HUDEP-2 (cell line): ENCODE measurements around the gene CGREF1.
A peak's percentile ranks its signal among the peaks of the same experiment; 100 is the strongest.
"Not testable (repeated sequence)": the region's sequence is repeated elsewhere in the genome, so short reads cannot be mapped to it uniquely, and the experiment has no call there.

Experiments used
- DNase-seq, 76 experiments: peaks; one replicate each; lab custom pipeline; 2025; ENCODE audit not compliant: unreplicated experiment in 76 of 76; lab: John Stamatoyannopoulos, UW

CGREF1 gene

GRCh38 chr2:27117995-27118524, 868 bp downstream of the CGREF1 start:
- DNase-seq, result peak in 2 of 76 experiments; percentile 8 to 31

DNA sequence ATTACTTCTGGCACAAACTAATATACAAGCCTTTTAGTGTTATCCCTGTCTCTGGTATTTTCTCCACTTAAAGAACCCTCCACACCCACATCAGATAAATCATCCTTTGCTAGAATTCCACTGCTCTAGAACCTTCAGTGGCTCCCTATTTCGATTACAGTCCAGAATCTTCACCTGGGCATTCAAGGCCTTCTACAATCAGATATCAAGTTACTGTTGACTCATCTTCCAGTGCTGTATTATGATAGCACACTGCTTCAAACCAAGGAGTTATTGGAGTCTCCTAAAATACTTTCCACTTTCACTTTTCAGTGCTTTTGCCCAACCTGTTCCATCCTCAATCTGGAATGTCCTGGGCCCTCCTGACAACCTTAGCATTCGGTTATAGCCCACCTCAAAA, 3.4 kb downstream of the CGREF1 start:
- DNase-seq, result no peak

- not testable (repeated sequence) for DNase-seq
These were observed 7.4 kb downstream of the CGREF1 start for GRCh38 chr2:27111392-27112078.

DNA sequence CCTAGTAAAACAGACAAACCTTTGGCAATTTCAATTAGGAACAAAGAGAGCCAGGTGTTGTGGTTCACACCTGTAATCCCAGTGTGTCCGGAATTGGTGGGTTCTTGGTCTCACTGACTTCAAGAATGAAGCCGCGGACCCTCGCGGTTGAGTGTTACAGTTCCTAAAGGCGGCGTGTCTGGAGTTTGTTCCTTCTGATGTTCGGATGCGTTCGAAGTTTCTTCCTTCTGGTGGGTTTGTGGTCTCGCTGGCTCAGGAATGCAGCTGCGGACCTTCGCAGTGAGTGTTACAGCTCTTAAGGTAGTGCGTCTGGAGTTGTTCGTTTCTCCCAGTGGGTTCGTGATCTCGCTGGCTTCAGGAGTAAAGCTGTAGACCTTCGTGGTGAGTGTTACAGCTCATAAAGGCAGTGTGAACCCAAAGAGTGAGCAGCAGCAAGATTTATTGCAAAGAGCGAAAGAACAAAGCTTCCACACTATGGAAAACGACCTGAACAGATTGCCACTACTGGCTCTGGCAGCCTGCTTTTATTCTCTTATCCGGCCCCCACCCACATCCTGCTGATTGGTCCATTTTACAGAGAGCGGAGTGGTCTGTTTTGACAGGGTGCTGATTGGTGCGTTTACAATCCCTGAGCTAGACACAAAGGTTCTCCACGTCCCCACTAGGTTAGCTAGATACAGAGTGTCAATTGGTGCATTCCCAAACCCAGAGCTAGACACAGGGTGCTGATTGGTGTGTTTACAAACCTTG, 8.2 kb downstream of the CGREF1 start:
- DNase-seq, result not testable (repeated sequence)

GRCh38 chr2:27109083-27109482, 9.8 kb downstream of the CGREF1 start:
- no peak for DNase-seq

- no peak for DNase-seq
These were observed 10.7 kb downstream of the CGREF1 start for GRCh38 chr2:27108221-27108620.

DNA sequence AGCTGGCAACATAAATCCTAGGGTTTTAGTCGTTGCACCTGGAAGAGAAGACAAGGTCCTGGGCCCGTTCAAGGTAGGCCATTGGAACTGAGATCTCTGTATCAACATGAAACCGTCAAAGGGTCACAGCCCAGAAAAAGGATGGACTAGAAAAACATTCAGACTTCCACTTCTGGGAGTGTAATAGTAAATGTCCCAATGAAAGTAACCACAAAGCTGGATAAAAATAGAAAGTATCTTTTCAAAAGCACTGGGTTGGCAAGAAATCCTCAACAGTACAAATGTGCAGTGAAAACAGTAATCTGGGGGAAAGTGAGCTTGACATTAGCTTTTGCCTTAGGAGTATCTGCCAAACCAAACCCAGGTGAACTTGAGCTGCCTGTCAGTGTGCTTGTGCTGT, 12.9 kb downstream of the CGREF1 start:
- no peak for DNase-seq

GRCh38 chr2:27102329-27102728, 16.6 kb downstream of the CGREF1 start:
- DNase-seq, result no peak

DNA sequence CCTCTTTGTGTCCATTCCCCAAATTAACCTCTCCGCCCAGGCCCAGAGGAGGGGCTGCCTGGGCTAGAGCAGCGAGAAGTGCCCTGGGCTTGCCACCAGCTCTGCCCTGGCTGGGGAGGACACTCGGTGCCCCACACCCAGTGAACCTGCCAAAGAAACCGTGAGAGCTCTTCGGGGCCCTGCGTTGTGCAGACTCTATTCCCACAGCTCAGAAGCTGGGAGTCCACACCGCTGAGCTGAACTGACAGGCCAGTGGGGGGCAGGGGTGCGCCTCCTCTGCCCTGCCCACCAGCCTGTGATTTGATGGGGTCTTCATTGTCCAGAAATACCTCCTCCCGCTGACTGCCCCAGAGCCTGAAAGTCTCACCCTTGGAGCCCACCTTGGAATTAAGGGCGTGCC, 18.9 kb downstream of the CGREF1 start:
- no peak for DNase-seq

DNA sequence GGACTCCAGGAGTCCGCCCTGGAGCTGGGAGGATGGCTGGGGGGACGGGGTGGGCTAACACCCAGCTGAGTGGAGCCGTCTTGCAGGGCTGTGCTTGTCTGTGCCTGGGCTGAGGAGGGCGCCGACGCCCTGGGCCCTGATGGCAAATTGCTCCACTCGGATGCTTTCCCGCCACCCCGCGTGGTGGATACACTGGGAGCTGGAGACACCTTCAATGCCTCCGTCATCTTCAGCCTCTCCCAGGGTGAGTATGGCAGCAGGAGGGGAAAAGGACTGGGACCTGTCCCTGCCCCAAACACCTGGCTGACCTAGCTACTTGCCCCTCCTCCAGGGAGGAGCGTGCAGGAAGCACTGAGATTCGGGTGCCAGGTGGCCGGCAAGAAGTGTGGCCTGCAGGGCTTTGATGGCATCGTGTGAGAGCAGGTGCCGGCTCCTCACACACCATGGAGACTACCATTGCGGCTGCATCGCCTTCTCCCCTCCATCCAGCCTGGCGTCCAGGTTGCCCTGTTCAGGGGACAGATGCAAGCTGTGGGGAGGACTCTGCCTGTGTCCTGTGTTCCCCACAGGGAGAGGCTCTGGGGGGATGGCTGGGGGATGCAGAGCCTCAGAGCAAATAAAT, 19.5 kb downstream of the CGREF1 start:
- no peak for DNase-seq

DNA sequence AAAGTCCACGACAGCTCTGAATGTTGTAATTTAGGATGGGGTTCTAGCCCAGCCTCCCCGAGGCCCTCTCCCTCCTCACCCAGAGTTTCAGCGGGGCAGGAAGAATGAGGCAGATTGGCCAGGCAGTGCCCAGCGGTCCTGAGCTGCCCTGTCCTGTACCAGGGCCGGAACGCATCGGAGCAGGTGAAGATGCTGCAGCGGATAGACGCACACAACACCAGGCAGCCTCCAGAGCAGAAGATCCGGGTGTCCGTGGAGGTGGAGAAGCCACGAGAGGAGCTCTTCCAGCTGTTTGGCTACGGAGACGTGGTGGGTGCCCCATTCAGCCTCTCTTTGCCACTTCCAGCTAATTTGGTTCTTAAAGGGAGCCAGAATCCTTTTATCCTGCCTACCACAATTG, 21.6 kb downstream of the CGREF1 start:
- no peak for DNase-seq

- no peak for DNase-seq
These were observed 22.1 kb downstream of the CGREF1 start for GRCh38 chr2:27096748-27097297.

DNA sequence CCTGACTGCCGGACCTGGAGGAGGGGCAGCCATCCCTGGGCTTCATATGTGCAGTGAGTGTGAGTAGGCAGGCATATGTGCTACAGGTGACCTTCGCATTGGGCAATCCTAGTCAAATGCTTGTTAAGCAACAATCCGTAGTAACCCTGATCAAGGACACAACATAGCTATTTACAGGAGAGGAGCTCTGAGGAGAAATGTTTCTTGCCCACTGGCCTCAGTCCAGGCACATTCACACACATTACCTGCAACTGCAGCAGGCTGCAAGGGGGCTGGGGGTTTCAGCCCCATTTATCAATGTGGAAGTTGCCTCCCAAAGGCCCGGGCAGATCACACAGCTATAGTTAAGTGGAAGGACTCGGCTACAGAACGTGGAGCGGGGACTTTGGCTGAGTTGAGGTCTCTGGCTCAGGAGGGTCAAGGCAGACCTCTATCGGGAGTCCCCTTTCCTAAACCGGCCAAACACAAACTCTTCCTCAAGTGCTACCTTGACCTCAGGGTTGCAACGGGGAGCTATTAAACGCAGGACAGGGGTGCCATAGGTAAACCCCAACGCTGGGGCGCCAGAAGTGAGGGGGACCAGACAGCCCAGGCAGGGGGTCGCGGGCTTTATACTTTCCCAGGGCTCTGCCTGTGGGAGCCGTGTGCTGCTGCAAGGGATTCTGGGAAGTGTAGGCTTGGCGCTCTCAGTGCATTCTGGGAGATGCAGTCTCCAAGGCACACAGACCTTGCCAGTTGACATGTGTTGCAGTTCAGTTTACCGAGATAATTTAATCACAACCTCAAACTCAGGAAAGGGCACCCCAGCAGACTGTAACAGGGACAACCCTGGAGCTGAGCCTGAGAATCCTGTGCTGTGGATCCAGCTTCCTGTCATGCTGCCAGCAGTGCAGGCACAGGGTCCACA, 22.9 kb downstream of the CGREF1 start:
- DNase-seq, result peak in 57 of 76 experiments; percentile 7 to 72 (median 37)

GRCh38 chr2:27095427-27095744, 23.5 kb downstream of the CGREF1 start:
- DNase-seq, result no peak

DNA sequence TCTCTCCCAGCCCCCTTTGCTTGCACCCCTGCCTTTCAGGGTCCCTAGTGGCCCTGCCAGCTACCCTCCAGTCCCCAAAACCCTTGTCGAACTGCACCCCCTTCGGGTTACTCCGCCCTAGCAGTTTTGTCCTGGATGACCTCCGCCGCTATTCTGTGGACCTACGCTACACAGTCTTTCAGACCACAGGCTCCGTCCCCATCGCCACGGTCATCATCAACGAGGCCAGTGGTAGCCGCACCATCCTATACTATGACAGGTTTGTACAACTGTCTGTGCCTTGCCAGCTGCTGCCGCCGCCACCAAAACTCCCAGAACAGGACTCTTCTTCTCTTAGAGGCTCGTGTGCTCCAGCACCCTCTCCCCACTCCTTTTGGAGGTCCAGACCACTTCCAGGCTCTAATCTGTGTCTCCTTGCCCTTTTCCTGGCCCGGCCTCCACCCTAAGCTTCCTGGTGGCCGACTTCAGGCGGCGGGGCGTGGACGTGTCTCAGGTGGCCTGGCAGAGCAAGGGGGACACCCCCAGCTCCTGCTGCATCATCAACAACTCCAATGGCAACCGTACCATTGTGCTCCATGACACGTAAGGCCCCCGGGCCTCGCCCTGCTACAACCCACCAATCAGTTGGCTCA, 24.5 kb downstream of the CGREF1 start:
- DNase-seq, result no peak

DNA sequence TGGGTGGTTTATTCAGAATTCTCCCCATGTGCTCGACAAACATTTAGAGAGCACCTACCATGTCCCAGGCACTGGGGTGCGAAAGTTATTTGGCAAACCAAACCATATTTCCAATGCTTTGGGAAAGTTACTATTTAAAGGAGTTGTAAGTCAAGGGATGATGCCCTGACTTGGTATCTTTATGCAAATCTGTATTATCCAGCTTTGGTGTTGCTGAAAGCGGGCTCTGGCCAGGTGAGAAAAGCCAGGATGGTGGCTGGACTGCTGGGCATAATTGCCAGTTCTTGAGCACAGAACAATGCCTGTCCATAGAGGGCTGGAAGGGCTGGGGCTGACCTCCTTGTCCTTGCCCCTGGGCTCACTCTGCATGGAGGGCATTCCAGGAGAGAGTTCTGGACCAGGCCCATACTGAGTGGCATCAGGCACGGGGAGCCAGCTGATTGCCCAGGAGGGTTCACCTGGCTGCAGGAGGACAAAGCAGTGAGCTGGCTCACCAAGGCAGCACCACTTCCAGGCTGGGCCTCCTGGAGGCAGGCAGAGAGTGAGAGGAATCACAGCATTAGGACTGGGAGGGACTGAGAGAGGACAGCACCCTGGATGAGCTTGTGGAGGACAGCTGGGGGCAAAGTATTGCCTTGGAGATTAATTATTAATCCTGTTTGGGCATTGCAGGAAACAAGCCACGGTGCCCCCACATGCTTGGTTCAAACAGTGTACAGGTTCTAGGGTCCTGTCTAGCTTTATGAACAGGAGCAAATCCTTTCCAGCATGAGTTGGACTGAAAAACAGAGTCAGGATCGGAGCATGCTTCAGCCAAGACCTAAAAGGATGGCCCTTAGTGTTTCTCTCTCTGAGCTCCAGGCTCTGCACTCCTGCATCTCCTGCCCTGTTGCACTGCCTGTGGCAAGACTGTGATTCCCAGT, 25.2 kb downstream of the CGREF1 start:
- no peak for DNase-seq

GRCh38 chr2:27092696-27093429, 26.1 kb downstream of the CGREF1 start:
- DNase-seq, result peak in 39 of 76 experiments; percentile 6 to 58 (median 22)
